Dermis blood vessel endothelial cell (primary cell): Measurements from ENCODE around the gene TDP1. TPM values are rescaled to one million over a fixed set of nuclear protein-coding genes. Genes with fewer than 3 reads are reported as not detected.

Experiments used
- DNase-seq: peaks from one replicate; pipeline ENCODE4 v3.0.0; 2010
- total RNA-seq: library from RNA; depleted of rRNA; stranded (reverse); fragments of >200 nt; gene quantifications from 2 replicates; pipeline ENCODE4 v1.2.3, GENCODE V29; 2014

The TDP1 gene
- total RNA-seq, 1 donor from 2014 or later, result 21.3 TPM

DNA sequence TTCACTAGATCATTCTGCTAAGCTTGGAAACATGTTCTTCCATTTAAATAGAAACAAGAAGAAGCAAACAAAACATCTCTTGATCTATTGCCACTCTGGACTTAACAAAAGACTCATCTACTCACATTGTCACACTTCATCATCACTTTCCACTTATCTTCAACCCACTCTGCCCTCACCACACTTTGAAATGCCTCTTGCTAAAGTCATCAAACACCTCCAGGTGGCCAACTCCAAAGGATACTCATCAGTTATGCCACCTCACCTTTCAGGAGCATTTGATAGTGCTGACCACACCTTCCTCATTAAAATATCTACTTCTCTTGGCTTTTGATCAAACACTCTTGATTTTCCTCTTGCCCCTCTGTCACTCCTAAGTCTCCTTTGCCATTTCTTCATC lies 8.4 kb upstream of the TDP1 start:
- no peak for DNase-seq

DNA sequence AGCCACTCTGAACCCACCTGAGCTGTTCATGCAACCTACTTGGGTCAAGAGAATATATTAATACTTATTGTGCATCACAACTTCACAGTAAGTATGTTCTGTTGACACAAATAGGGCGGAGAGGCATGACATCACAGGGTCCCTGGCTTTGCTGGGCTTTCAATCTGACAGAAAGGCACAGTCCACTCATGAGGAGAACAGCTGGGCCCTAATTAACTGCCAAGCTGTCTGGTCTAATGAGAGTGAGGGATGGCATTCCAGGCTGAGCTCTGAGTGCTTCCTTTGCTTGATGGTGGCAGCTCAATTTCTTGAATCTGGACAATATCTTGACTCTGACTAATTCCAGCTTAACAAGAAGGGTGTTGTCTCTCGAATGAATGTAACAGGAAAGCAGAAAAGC lies 3.2 kb upstream of the TDP1 start:
- DNase-seq, result no peak

DNA sequence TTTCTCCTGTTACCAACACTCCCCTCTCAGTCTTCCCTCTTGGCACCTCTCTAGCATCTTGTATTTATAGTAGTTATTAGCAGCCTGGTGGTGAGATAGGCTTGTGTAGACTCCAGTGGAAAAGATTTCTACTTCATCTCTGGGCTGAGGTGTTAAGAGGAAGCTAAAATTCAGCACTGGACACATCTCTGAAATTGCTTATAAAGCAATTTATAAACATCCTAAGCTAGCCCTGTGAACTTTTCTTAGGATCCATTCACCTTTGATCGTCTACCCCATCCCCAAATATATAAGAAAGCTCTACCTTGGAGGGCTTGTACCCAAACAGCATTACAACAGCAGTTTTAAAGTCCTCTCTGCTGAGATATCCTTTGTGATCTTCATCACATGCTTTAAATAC lies 2.1 kb upstream of the TDP1 start:
- DNase-seq, result no peak

DNA sequence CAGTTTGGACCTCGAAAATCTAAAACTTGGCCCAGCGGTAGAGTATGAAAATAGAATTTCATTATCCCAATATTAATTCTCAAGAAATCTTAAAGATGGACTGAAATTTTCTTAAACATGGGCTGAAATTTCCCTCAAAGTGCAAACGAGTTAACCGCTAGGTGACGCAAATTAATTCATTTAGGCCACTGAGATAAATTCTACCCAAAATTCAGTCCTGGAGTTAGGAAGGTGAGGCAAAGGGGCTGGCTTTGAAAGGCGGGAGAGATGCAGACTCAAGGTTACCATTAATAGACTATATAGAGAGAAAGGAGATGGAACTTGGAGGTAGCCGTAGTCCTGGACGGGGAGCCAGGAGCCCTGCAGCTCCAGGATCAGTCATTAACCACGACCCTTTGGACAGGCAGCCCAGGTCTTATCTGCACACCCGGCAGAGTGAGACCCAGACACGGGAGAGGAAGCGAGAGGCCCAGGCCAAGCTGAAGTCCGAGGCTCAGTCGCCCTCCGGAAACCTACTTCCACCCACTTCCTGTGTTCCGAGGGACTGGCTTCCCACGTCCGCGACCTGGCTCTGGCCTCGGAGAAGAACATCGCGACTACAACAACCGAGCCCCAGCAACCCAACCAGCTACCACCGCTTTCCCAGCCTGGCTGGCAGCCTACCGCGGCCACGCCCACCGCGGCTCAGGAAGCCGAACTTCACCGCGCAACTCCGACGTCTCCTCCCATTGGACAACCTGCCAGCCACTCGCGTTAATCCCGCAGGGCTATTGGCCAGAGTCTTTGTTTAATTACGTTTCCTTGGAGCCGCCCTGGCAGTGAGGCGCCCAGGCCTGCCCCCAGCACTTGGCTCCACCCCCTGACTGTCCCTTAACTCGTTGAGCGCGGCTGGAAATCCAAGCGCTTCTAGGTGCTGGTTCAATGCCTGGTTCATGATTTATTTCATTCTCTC lies 1.4 kb upstream of the TDP1 start, which contains the start of gene EFCAB11:
Gene EFCAB11, minus strand, starts transcription at position 661 of the 952 bp plus-strand sequence. Its CDS starts 70 bp downstream, at position 591.
- peak; percentile 99 for DNase-seq

DNA sequence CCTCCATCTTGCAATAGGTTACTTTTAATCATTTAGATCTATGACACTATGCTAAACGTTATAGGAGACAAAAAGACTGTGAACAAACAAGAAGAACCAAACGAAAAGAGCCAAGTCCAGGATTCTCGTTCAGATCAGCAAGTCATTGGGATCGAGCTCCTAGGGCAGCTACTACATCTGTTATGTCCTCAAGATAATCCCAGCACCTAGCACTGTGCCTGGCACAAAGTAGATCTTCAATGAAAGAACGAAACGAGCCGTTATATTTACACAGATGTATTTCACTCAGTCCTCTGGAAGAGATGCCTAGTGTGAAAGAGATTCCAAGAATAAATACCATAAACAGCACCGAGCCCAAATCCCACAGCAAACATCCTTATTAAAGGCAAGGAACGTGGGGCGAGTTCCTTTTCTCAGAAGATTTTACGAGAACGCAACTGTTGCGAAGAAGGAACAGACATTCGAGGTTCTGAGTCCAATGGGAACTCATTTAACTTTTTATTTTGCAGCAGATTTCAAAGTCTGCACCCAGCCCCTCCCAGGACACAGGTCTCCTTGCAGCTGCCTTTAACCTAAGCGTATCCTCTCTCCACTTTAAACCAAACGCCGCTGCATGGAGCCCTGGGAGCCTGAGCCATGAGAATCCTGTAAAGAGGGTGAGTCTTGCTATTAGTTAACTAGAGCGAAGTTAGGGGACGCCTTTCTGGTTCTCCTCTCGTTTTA lies 544 bp upstream of the TDP1 start:
- no peak for DNase-seq

DNA sequence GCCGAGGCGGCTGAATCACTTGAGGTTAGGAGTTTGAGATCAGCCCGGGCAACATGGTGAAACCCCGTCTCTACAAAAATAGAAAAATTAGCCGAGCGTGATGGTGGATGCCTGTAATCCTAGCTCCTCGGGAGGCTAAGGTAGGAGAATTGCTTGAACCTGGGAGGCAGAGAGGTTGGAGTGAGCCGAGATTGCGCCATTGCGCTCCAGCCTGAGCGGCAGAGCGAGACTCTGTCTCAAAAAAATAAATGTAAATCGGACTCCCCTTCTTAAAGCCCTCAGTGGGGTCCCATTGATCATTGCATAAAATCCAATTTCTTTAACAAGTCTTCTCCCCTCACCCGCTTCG lies 908 bp downstream of the TDP1 start:
- DNase-seq, result no peak

DNA sequence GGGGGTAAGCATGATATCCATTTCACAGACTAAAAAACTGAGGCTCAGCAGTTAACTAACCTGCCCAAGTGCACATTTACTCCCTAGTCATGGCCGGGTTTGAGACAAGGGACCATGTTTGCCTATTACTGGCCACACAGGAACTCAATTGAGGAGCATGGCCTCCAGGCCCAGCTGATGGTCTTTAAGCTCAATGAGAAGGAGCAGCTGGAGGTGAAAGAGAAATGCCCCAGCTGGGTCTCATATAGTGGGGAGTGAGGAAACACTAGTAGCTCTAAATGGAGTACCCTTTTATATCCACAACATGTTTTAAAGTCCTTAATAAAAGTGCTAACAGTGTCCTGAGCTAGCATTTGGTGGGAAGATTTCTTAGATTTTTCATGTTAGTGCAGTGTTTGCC lies 1.6 kb downstream of the TDP1 start:
- no peak for DNase-seq

DNA sequence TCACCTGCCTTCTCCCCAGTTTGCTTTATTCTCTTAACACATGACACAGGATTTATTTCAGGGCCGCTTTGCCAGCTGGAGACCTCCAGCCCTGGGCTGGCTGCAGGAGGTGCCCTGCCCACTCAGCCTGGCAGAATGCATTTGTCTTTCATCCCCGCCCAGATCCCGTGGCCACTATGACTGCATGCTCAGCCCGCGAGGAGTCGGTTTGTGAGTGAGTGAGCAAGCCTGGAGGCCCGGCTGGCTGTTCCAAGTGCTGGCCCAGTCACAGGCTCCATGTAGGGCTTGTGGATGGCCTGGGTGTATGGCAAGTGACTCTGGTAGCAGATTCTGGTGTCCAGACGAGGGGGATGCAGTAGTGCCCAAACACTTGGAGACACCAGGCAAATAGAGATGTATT lies 2.1 kb downstream of the TDP1 start:
- DNase-seq, result no peak

DNA sequence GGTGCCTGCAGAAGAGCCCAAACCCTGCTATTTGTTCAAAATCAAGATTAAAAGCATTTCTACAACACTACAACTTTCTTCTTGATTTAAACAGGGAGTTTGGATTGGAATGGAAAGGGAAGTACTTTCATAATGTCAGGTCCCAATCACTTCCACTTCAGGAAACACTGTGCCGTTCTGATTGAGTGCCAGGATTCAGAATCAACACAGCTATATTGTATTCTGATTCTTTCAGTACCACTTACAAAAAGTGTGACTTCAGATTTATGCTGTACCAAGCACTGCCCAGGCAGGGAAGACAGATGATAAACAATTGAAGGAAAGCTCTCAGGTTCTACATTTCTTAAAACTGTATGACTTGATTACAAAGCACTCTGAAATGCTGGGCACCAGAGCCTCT lies 3.2 kb downstream of the TDP1 start:
- peak; percentile 83 for DNase-seq

DNA sequence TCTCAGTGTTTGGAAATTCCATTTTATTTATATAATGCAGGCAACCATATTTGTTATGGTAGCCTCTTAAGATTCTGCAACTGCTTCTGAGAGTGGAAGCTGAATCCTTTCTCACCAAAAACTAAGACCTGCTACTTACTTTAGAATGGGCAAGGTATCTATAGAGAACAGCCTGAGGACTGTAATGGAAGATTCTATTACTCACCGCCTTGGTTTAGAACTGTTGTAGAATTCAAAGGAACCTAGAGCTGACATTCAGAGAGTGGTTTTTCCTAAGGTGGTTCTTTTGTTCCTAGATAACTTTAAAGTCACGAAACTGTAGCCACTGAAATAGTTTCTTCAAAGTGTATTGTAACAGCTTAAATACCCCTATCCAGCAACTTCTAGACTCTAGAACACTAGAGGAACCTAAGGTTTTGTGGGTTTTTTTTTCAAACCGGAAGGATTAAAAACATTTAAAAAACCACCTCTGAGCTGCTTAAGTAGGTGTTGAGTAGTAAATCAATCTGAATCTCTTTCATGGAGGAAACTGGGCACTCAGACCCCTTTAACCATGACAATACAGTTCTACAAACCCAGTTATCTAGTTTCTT lies 4.2 kb downstream of the TDP1 start:
- no peak for DNase-seq

DNA sequence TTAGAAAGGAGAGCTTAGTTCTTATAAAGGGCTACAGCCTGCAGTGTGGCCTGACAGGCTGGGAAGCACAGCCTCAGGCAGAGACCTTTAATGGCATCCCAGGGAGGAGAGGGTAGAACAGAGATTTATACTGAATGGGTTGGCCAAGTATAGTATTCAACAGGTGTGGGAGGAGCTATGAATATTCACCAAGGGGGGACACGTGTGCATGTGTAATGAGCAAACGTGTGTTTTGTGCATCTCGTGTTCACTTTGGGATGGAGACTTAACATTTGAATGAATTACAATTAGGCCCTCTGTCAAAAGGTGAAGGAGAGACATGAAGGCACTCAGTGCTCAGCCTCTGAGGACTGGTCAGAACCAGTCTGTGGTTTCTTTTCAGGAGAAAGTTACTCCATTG lies 5.2 kb downstream of the TDP1 start:
- DNase-seq, result no peak

DNA sequence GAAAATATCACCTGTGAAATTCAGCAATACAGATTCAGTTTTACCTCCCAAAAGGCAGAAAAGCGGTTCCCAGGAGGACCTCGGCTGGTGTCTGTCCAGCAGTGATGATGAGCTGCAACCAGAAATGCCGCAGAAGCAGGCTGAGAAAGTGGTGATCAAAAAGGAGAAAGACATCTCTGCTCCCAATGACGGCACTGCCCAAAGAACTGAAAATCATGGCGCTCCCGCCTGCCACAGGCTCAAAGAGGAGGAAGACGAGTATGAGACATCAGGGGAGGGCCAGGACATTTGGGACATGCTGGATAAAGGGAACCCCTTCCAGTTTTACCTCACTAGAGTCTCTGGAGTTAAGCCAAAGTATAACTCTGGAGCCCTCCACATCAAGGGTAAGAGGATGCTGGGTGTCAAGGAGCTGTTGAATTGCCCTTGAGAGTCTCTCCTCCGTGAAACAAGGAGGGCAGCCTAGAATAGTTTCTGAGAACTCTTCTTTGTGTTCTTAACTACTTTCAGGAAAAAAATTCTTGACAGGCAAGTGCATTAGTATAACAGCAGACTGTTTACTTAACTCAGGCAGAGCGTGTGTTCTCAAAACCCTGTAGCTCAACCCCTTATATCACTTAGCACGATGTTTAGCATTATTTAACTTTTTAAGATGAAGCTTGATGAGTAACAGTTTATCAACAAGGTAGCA lies 7.7 kb downstream of the TDP1 start:
- DNase-seq, result no peak

DNA sequence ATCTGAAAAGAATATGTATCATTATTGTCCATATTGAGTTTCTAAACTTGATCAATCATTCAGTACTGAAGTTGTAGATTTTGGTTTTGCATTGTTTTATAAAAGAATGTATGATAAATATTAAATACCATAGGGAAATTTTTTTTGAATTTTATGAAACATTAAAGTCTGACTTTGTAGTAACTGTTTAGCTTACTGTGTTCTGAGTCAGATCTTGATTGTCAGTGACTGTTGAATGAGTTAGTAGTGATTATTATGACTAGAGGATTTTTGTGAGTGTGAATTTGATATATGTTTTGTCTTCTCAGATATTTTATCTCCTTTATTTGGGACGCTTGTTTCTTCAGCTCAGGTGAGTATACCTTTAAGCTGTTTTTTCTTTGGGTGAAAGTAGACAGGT lies 10.1 kb downstream of the TDP1 start:
- DNase-seq, result no peak

DNA sequence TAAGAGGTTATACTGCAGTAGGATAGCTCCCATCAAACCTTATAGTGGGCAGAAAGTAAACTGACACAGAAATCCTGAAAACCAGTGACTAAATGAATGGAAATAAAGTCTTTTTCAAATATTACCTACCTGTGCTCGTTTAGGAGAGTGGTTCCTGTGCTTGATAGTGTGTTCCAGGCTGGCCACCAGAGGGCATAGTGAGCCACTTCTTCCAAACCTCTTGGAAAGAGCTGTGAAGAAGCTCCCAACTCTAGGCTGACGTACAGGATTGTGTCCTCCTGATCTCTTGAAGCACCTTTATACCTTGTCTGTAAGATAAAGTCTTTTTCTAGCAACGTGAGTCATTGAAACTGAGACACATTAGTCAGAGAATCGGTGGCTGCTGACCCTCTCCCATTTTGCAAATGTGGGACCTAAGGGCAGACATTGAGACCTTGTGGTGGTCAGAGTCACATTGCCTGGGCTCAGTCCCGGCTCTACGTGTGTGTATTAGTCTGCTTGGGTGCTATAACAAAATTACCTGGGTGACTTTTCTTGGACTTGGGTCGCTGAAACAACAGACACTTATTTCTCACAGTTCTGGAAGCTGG lies 17.6 kb downstream of the TDP1 start:
- peak; percentile 86 for DNase-seq

DNA sequence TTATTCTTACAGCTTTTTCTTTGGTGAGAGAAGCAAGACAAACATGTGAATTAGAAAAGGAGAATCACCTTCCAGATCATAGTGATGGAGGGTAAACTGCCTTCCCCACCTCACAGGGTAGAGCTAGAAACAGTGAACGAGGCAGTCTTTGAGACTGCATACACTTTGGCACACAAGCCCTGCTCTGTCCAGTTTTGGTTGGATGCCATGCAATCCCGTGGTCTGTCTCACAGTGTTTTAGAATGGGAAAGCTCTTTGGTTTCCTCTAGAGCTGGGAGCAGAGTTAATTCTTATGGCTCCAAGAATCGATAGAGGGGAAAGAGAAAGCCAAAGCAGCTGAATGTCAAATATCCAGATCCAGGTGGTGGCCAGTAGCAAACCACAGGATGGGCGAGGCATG lies 21.9 kb downstream of the TDP1 start:
- no peak for DNase-seq

DNA sequence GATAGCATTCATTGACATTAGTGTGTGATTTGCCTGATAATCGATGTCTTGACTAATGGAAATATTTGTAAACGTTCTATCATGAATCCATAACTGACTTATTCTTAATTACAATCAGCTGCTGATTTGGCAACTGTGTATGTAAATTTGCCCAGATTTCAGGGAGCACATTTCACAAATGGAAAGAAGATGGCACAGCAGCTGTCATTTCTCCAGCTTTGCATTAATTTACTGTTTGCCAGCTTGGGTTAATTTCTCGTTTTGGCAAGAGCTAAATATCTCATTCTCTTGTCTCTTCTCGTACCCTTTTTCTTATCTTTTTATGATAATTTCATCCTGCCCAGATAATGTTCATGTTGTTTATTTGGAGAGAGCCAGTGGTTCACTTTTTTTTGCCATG lies 22.9 kb downstream of the TDP1 start:
- no peak for DNase-seq

DNA sequence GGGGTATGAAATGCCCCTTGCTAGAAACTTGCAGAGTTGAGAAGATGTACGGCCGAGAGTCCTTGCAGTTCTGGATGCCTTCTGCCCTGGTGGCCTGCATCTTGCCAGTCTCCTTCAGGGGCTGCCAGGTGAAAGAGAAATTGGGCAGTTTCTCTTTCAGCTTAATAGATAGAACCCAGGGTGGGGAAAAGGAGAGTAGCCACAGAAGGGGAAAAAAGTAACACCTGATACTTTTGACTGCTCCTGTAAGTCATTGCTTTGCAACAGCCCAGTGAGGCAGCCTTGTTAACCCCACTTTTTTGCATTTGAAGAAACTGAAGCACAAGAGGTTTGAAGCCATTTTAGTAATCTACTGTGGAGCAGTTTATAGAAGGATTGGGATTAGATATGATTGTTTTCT lies 27.6 kb downstream of the TDP1 start:
- no peak for DNase-seq

DNA sequence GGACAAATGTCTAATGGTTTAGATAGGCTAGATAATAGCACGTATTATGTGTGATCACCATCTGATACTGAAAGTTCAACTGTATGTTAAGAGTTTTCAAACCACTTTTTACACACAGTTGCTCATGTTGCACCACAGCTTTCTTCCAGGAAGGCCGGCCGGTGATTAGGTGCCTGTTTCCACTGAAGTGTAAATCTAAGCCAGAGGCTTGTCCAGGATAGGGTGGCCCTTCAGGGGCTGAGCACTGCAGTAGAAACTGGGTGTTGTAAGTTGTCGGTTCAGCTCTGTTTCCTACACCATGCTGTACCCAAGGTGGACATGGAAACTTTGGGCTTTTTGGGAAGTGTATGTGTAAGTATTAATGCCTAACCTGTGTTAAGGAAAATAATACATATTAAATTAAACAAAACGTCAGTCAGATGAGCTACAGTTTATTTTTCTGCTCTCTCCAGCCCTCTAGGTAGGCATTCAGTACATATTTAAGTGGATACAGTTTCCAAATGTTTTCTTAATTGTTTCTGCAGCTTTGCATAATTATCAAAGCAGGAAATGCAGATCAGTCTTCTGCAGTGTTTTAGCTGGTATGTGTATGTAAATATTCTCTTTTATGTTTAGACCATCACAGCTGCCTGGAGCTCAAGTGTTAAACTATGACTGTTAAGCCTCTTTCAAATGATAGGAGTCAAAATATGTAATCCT lies 30.9 kb downstream of the TDP1 start:
- DNase-seq, result no peak

DNA sequence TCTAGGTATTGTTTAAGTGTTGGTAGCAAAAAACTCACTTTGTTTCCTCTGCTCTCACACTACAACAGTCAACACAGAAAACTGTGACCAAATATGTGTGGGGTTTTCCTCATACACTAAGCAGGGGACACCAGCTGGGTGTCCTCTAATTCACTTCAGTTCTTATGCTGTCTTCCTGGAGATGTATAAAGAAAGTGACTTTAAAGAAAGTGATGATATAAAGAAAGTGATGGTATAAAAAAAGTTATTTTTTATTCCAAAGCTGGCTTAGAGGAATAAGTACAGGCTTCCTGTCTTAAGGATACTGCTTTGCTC lies 31.4 kb downstream of the TDP1 start:
- no peak for DNase-seq

DNA sequence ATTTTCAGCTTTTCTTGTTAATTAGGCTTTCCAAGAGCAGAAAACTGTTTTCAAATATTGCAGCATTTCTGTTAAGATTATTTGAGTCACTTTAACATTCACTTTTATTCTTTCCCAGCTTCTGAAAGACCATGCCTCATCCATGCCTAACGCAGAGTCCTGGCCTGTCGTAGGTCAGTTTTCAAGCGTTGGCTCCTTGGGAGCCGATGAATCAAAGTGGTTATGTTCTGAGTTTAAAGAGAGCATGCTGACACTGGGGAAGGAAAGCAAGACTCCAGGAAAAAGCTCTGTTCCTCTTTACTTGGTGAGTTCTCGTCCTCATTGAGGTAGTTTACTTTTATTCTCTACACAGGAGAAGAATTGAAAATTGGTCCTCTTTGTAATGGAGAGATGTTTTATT lies 33.1 kb downstream of the TDP1 start:
- no peak for DNase-seq

DNA sequence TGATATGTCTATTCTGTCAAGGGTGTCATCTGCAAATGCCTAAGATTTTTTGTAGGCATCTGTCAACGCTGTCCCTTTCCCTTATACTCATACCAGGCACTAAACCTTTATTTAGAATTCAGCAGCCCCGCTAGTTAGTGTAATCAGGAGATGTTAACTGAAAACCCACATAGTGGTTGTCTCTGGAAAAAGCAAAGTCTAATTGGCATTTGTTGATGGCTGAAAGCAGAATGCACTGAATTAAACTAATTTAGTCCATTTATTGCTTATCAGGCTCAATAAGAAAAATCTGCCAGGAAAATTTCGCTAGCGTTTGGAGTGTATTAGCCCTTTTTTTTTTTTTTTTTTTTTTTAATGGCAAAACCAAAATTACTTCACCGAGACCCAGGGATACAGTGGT lies 34.5 kb downstream of the TDP1 start:
- DNase-seq, result no peak

DNA sequence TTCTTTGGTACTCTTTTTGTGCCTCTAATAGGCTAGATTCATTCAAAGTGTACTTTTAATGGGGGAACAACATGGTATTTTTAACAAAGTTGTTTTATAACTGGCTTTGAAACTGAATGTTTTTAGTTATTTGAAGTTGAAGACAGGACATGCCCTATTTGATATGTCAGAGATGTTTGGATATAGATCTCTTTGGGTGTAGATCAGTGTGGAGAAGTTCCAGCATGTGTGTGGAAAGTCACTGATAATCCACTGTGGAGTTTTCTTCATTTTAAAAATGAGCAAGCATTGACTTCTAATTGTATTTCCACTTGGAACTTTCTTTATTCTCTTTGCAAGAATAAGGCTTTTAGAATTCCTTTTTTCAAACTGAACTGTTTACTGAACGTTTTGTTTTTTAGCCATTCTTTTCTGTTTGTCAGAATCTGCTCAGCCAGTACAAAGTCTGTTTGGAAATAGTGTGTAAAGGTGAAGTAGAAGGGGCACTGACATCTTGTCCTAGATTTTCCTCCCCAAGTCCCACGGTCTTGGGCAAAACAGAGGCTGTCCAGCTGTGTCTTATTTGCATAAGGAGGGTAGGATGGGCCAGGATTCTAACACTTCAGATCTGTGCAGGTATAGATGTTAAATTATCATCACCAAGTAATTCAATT lies 35.0 kb downstream of the TDP1 start:
- DNase-seq, result no peak
